ENCODE results near the gene SOX13.

SOX13 gene

GRCh38 chr1:204072931-204073836 lies at the start of gene SOX13:
SOX13 (plus strand) TSS chr1:204073115; CDS start chr1:204112916, 39,801 bp downstream.
- TF ChIP-seq, protein P1, sequence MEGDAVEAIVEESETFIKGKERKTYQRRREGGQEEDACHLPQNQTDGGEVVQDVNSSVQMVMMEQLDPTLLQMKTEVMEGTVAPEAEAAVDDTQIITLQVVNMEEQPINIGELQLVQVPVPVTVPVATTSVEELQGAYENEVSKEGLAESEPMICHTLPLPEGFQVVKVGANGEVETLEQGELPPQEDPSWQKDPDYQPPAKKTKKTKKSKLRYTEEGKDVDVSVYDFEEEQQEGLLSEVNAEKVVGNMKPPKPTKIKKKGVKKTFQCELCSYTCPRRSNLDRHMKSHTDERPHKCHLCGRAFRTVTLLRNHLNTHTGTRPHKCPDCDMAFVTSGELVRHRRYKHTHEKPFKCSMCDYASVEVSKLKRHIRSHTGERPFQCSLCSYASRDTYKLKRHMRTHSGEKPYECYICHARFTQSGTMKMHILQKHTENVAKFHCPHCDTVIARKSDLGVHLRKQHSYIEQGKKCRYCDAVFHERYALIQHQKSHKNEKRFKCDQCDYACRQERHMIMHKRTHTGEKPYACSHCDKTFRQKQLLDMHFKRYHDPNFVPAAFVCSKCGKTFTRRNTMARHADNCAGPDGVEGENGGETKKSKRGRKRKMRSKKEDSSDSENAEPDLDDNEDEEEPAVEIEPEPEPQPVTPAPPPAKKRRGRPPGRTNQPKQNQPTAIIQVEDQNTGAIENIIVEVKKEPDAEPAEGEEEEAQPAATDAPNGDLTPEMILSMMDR (IDR thresholded peaks at IDR 0.05; ENCODE audit: control insufficient read depth, extremely low read depth, insufficient read depth): peak; percentile 36
- peak; percentile 63 for DNase-seq (ENCODE audit: low read depth)
- peak within 1 kb of the TSS; percentile 89 for H3K4me3 ChIP-seq (ENCODE audit: low read depth, low read length)

DNA sequence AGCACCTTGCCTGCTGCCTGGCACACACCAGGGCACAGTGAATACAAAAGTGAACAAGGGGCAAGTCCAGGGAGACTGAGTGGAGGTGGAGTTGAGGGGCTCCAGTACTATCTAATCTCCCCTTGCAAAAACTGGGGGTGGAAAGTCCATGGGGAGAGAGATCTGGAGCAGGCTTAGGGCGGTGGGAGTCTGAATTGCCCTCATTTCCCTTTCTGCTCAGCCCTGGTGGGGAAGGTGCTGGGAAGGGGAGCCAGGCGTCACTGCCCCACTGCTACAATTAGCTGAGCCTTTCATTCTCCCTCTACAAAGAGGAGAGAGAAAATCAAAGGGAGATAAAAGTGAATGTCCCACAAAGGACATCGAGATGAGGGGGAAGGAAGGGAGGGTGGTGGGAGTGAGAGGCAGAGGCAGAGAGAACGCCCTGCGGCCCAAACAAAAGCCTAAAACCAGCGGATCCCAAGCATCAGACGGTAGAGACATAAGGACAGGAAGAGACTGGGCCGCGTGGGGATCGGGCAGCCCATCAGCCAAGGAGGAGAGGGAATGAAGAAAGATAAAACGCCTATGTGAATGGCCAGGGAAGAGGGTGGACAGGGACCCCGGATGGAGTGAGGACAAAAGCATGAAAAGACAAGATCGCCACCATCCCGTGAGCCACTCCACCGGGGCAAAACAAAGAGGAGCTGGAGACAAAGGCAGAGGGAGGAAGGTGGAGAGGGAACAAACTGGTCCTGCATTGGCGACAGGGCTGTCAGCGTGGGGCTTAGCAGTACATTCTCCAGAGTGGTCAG lies 46.8 kb upstream of the SOX13 start:
- TF ChIP-seq, protein P1 (IDR thresholded peaks at IDR 0.05; ENCODE audit: control insufficient read depth, extremely low read depth, insufficient read depth): no peak
- no peak for DNase-seq (ENCODE audit: low read depth)
- no peak overlapping the region for H3K4me3 ChIP-seq (ENCODE audit: low read depth, low read length)

DNA sequence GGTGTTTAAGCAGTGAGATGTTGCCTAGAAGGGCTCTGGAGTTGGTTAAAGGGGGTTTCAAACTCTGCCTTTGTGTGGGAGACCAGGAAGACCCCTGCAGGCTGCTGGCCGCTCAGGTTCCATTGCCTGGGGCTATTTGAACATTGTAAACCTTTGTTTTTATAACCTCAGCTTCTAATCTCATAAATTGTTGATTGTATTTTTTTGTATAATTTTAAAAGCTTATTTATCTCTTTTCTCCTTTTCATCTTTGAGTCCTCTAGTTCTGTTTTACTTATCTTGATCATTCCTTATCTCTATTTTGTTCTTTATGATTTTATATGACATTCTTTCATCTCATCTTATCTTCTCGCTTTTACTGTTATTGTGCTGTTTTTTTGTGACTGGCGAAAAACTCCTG lies 45.5 kb upstream of the SOX13 start:
- TF ChIP-seq, protein P1 (IDR thresholded peaks at IDR 0.05; ENCODE audit: control insufficient read depth, extremely low read depth, insufficient read depth): no peak
- H3K4me3 ChIP-seq (ENCODE audit: low read depth, low read length): no peak overlapping the region
- no peak for DNase-seq (ENCODE audit: low read depth)

GRCh38 chr1:204029016-204029415 lies 43.9 kb upstream of the SOX13 start:
- TF ChIP-seq, protein P1 (IDR thresholded peaks at IDR 0.05; ENCODE audit: control insufficient read depth, extremely low read depth, insufficient read depth): no peak
- no peak for DNase-seq (ENCODE audit: low read depth)

DNA sequence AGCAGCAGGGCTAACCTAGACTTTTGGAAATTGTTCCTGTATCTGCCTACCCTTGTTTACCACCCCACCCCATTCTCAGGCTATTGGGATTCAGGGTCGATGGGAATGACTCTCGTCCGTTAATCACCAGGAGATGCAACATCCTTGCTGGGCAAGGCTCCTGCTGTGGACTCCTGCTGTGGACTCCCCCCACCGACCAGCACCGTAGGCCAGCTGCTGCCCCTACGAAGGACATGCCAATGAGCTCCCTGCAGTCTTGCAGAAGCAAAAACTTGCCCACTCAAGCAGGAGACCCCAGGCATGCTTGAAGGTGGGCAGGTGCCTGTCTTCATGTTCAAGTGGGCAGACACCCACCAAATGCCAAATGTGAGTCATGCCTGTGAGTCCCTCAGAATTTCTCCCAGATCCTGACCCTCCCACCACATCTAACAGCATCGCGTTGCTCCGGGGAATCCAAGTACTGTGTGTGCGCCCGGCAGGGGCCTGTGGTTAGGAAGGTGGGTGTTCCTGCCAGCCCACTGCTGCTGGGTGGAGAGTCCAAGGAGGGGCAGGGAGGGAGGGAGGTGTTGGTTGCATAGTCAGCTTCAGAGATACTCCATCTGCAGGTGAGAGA lies 41.7 kb upstream of the SOX13 start:
- no peak for DNase-seq (ENCODE audit: low read depth)
- TF ChIP-seq, protein P1 (IDR thresholded peaks at IDR 0.05; ENCODE audit: control insufficient read depth, extremely low read depth, insufficient read depth): no peak
- no peak overlapping the region for H3K4me3 ChIP-seq (ENCODE audit: low read depth, low read length)

More at GRCh38 chr1:204029016-204029415, 43.9 kb upstream of the SOX13 start:
- no peak overlapping the region for H3K4me3 ChIP-seq (ENCODE audit: low read depth, low read length)

DNA sequence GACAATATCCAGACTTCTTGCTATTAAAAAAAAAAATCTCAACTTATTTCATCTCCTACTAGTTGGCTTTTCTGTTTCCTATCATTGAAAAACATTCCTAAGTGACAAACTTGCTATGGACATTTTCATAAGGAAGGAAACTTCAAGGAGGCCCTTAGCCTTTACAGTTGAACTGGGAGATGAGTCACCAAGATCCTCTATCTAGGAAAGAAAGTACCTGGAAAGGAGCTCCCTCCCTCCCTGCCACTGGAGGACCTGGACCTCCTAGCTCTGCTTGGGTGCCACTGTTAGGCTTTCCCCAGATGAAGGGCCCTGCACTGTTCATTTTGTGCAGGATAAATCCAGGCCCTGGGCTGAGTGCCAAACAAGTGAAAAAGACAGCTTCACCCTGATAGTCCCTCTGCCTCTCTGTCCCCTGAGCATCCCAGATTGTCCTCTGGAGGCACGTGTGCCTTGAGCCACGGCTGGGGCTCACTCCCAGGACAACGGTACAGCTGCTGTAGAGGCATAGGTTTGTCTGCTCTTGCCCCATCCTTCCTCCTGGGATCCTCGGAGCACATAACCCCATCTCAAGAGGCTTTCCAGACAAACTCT lies 40.2 kb upstream of the SOX13 start:
- no peak overlapping the region for H3K4me3 ChIP-seq (ENCODE audit: low read depth, low read length)
- TF ChIP-seq, protein P1 (IDR thresholded peaks at IDR 0.05; ENCODE audit: control insufficient read depth, extremely low read depth, insufficient read depth): no peak
- no peak for DNase-seq (ENCODE audit: low read depth)
